HCEC 1CT (cell line): ENCODE measurements around the gene DCLRE1B.

Experiments used
- DNase-seq: peaks from one replicate; pipeline ENCODE4 v3.0.0-alpha.2; 2017

The DCLRE1B gene

GRCh38 chr1:113887402-113888175, 17.5 kb upstream of the DCLRE1B start, which contains the start of gene BCL2L15:
BCL2L15 (minus strand) TSS chr1:113887581; CDS start chr1:113887375, 206 bp downstream.
- no peak for DNase-seq

- DNase-seq: no peak
These were observed 14.3 kb upstream of the DCLRE1B start for GRCh38 chr1:113890816-113891215.

GRCh38 chr1:113891631-113892220, 13.4 kb upstream of the DCLRE1B start:
- no peak for DNase-seq

- DNase-seq: no peak
These were observed 11.9 kb upstream of the DCLRE1B start for GRCh38 chr1:113893267-113893666.

- DNase-seq: no peak
These were observed 10.0 kb upstream of the DCLRE1B start for GRCh38 chr1:113895098-113895497.

DNA sequence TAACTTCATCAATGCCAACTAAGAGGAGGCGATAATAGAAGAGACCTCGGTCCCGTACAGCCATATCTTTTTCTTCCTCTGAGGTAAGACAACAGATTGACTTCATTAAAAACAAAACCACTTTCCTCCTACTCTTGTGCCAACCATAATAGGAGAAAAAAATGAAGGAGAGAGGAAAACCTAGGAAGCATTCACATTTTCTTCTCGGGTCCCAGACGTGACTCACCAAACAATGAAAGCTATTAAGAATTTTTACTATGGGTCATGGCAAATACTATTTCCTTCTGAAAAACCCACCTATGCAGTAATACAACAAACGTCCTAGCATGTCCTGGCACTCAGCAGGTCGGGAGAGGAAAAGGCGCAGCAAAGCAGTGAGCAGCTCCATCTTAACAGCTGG, 9.2 kb upstream of the DCLRE1B start:
- DNase-seq: no peak

GRCh38 chr1:113898241-113898814, 6.8 kb upstream of the DCLRE1B start:
- no peak for DNase-seq

- DNase-seq: no peak
These were observed 6.0 kb upstream of the DCLRE1B start for GRCh38 chr1:113899111-113899510.

GRCh38 chr1:113901191-113901590, 3.9 kb upstream of the DCLRE1B start:
- DNase-seq: no peak

DNA sequence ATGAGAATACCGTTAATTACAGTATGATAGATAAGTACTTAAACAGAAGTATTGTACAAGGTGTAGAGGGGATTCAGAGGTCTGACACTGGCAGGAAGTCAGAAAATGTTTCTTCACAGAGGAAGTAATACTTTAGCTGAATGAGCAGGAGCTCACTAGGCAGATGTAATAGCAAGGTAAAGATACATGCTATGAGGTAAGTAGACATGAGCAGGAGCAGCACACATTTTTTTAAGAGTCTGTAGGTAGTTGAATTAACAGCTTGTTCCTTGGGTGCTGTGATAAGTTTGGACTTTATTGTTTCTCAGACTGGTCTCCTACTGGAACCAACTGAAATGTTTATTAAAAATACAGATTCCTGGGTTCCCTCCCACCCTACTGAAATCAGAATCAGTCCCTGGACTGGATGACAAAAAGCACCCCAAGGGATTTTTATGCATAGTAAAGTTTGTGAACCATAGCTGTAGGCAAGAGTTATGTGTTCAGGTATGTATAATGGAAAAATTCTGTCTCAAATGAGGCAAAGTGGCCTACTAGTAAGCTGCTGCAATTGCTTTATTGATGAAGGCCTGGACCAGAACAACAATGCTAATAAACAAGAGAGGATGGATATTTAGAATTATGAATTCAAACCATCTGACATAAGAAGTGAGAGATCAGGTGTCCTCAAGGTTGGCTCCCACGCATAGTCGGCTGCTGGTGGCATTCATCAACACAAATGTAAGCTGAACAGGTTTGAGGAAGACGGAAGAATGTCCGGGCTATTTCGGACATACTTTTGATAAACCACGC, 1.4 kb upstream of the DCLRE1B start:
- DNase-seq: no peak

- peak; percentile 41 for DNase-seq
These were observed 843 bp upstream of the DCLRE1B start for GRCh38 chr1:113904293-113904673.

GRCh38 chr1:113905435-113905861, 322 bp downstream of the DCLRE1B start:
- no peak for DNase-seq

DNA sequence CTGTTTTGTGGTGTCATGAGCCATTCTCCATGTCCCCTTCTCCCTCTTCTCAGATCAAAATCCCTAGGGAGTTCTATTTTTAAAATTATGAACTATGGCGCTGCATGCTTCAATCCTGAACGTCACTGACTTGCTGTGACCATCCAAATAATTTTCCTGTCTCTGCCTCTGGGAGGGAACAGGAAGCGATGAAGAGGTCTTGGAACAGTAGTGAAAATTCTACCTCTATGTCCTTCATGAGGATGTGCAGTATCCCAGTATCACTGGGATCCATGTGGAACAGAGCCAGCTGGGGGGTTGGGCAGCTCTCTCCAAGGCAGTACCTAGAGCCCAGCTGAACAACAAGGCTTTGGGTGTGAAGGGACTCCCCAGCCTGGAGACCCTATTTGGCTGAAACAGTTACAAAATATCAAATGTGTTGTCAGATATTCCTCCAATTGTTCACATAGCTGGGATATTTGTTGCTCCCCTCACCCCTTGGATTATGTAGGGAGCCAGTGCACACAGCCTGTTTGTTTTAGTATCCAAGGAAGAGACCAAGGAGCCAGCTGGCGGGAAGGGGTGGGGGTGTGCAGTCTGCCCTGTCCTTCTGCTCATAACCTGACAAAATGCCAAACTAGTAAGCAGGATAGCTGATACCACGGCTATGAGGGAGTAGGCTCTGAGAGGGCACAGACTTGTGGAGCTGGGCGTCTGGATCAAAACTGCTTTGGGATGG, 7.6 kb downstream of the DCLRE1B start:
- DNase-seq: peak; percentile 76

DNA sequence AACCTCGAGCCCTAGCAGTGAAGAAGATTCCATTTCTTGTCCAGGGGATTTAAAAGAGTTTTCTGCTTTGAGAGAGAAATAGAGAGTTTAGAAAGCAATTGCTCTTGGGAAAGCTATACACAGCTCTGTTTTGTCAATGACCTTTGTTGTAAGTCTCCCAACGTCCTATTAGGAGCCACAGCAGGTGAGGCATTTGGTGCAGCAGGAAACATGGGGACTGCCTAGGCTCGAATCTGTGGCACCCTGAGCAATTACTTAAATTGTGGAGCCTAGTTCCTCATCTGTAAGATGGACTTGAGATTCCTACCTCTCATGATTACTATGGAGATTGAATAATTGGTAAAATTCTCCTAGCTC, 8.2 kb downstream of the DCLRE1B start:
- DNase-seq: no peak

- DNase-seq: no peak
These were observed 8.9 kb downstream of the DCLRE1B start for GRCh38 chr1:113913887-113914664.

DNA sequence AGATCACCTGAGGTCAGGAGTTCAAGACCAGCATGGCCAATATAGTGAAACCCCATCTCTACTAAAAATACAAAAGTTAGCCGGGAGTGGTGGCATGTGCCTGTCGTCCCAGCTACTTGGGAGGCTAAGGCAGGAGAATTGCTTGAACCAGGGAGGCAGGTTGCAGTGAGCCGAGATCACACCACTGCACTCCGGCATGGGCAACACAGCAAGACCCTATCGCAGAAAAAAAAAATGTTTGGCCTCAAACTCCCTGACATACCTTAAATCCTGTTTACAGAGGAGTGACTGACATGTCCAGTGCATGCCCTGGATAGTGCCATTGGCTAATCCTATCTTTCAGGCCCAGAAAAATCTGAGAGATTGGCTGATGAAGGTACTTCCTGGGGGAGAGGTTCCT, 11.8 kb downstream of the DCLRE1B start:
- DNase-seq: no peak

- DNase-seq: peak; percentile 70
These were observed 12.4 kb downstream of the DCLRE1B start for GRCh38 chr1:113917400-113918082.

GRCh38 chr1:113918243-113918642, 13.1 kb downstream of the DCLRE1B start:
- DNase-seq: no peak

GRCh38 chr1:113922957-113923356, 17.8 kb downstream of the DCLRE1B start:
- DNase-seq: no peak

DNA sequence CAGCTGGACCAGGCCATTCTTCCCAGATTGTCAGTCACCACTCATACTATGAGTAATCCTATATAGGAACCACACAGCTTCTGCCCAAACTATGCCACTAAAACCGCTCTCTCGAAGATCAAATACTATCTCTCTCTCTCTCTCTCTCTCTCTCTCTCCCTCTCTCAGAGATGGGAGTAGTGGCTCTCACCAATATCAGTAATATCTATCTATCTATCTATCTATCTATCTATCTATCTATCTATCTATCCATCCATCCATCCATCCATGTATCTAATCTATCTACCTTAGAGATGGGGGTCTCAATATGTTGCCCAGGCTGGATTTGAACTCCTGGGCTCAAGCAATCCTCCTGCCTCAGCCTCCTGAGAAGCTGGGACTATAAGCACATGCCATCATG, 19.3 kb downstream of the DCLRE1B start:
- no peak for DNase-seq

DNA sequence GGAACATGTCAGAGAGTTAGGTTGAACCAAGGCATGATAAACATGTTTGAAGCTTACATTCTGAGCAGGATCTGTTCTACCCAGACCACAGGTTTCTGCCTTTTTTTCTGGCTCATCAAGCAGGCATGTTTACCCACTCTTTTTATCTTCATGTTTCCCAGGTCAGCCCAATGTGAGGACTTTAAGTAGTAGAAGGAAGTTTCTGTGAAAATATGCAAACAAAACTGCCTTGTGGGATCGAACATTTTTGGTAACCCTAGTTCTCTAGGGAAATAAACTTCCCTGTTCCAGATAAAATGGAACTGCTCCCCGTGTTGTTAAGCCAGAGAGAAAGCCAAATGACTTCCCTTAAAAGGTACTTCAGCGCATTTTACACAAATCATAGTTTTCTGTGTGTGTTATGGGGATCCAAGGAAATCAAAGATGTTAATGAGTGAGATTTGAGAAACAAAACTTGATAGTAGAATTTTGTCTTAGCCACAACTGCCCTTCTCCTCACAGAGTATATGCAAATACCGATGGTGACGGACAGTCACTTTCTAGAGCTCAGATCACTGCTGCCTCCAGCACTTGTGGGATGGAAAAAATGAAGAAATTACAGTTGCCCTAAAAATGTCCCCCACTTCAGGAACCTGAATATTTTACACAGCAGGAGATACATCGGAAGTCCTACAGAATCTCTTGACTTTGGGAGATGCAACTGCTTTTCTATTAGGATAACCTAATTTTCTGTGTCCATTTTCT, 23.2 kb downstream of the DCLRE1B start:
- DNase-seq: no peak
